Measurements from ENCODE around the gene AFF2. TPM values are rescaled to one million over a fixed set of nuclear protein-coding genes. Genes with fewer than 3 reads are reported as not detected.

Gene AFF2
- total RNA-seq, 1 experiment from 2014 or later, result 0.05 TPM

DNA sequence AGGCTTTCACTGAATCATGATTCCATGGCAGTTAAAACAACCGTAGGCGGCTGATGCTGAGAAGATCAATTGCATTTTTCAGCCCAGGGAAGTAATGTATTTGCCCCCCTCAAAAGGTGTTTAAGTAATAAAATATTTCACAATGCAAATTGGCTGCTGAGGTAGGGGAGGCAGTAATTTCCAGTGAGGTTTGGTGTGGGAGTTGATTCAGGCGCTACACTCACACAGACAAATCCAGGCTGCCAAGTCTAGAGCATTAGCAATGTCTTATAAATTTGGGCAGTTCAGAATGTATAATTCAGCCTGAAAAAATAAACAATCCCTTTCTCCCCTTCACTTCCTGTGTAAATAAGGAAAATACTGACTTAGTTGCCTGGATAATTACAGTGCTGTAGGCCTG lies 543.0 kb downstream of the AFF2 start:
- intact Hi-C loops (cut with micrococcal nuclease), result no loop called here
- RAD21 ChIA-PET (ENCODE audit: low non-redundant PET in 1 of 2, low total read pairs in 2 of 2, uncharacterized antibody in 2 of 2, unreplicated experiment in 2 of 2), result no interaction called here
- Histone ChIP-seq H3K9me2 (ENCODE audit: insufficient read depth) (no peaks in the 10 kb centered on the region), H3K27me3 (ENCODE audit: insufficient read depth, low read length) (no peaks in the 10 kb centered on the region), H3K9ac (ENCODE audit: low read length) (no peak overlapping the region), H3K79me2 (ENCODE audit: insufficient read depth, low read length) (no peaks in the 10 kb centered on the region), H3K4me3 (replicated peaks in 1 of 2; ENCODE audit: low read depth in 1 of 2, low read length in 2 of 2) (no peak overlapping the region), H3K4me2 (ENCODE audit: low read length) (no peak overlapping the region), H3K36me3 (ENCODE audit: control insufficient read depth in 1 of 2, insufficient read depth in 2 of 2, low read length in 2 of 2) (no peaks in the 10 kb centered on the region), H3K4me1 (ENCODE audit: control insufficient read depth in 1 of 2, insufficient read depth in 2 of 2, low read length in 2 of 2) (no peaks in the 10 kb centered on the region), H2AFZ (ENCODE audit: low read depth, low read length, poor library complexity, severe bottlenecking) (no peak overlapping the region), H3K9me3 (ENCODE audit: control insufficient read depth in 1 of 2, insufficient read depth in 1 of 2, low read depth in 1 of 2, low read length in 2 of 2) (no peaks in the 10 kb centered on the region), H4K20me1 (ENCODE audit: insufficient read depth) (no peaks in the 10 kb centered on the region), H3K27ac (ENCODE audit: low read depth, low read length) (no peak overlapping the region)
- TF ChIP-seq SIN3A (IDR thresholded peaks at IDR 0.05; ENCODE audit: low read depth), result no peak
- TF ChIP-seq POLR2AphosphoS5 (IDR thresholded peaks at IDR 0.05; ENCODE audit: low read depth, low read length), result no peak
- no peak for TF ChIP-seq REST (IDR thresholded peaks at IDR 0.05; ENCODE audit: low read depth)
- TF ChIP-seq SRF (IDR thresholded peaks at IDR 0.05; ENCODE audit: low read depth), result no peak
- no peak for TF ChIP-seq POLR2A (IDR thresholded peaks at IDR 0.05; ENCODE audit: borderline replicate concordance, extremely low read depth, insufficient read depth, insufficient read length)
- TF ChIP-seq FOSL1 (IDR thresholded peaks at IDR 0.05; ENCODE audit: low read depth), result no peak
- TF ChIP-seq, protein P1, sequence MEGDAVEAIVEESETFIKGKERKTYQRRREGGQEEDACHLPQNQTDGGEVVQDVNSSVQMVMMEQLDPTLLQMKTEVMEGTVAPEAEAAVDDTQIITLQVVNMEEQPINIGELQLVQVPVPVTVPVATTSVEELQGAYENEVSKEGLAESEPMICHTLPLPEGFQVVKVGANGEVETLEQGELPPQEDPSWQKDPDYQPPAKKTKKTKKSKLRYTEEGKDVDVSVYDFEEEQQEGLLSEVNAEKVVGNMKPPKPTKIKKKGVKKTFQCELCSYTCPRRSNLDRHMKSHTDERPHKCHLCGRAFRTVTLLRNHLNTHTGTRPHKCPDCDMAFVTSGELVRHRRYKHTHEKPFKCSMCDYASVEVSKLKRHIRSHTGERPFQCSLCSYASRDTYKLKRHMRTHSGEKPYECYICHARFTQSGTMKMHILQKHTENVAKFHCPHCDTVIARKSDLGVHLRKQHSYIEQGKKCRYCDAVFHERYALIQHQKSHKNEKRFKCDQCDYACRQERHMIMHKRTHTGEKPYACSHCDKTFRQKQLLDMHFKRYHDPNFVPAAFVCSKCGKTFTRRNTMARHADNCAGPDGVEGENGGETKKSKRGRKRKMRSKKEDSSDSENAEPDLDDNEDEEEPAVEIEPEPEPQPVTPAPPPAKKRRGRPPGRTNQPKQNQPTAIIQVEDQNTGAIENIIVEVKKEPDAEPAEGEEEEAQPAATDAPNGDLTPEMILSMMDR (IDR thresholded peaks at IDR 0.05 in 2 of 3, conservative IDR thresholded peaks at IDR 0.05 in 1 of 3; ENCODE audit: borderline replicate concordance in 1 of 3, insufficient read depth in 1 of 3, low read depth in 2 of 3, low read length in 2 of 3), result no peak
- no peak for TF ChIP-seq TCF7L2 (IDR thresholded peaks at IDR 0.05; ENCODE audit: borderline replicate concordance, extremely low read depth, insufficient read depth, insufficient read length)
- TF ChIP-seq SP1 (IDR thresholded peaks at IDR 0.05; ENCODE audit: low read depth), result no peak
- TF ChIP-seq EGR1 (IDR thresholded peaks at IDR 0.05; ENCODE audit: low read depth), result no peak
- TF ChIP-seq CBX3 (IDR thresholded peaks at IDR 0.05; ENCODE audit: low read depth), result no peak
- TF ChIP-seq, protein P2, sequence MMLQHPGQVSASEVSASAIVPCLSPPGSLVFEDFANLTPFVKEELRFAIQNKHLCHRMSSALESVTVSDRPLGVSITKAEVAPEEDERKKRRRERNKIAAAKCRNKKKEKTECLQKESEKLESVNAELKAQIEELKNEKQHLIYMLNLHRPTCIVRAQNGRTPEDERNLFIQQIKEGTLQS (IDR thresholded peaks at IDR 0.05), result no peak
- TF ChIP-seq, protein P3, sequence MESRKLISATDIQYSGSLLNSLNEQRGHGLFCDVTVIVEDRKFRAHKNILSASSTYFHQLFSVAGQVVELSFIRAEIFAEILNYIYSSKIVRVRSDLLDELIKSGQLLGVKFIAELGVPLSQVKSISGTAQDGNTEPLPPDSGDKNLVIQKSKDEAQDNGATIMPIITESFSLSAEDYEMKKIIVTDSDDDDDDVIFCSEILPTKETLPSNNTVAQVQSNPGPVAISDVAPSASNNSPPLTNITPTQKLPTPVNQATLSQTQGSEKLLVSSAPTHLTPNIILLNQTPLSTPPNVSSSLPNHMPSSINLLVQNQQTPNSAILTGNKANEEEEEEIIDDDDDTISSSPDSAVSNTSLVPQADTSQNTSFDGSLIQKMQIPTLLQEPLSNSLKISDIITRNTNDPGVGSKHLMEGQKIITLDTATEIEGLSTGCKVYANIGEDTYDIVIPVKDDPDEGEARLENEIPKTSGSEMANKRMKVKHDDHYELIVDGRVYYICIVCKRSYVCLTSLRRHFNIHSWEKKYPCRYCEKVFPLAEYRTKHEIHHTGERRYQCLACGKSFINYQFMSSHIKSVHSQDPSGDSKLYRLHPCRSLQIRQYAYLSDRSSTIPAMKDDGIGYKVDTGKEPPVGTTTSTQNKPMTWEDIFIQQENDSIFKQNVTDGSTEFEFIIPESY (IDR thresholded peaks at IDR 0.05; ENCODE audit: extremely low read depth, insufficient replicate concordance, low read length), result no peak
- TF ChIP-seq CEBPB (IDR thresholded peaks at IDR 0.05; ENCODE audit: low read depth), result no peak
- no peak for TF ChIP-seq ELF1 (IDR thresholded peaks at IDR 0.05; ENCODE audit: borderline replicate concordance, low read depth)
- TF ChIP-seq EZH2phosphoT487 (IDR thresholded peaks at IDR 0.05; ENCODE audit: borderline replicate concordance), result no peak
- DNase-seq (ENCODE audit: low read depth, low spot score) (no peak), ATAC-seq (no peak)
- BruUV-seq (replicated peaks), result no TSS peak
- POLR2A ChIA-PET, result no interaction called here
- CTCF ChIA-PET, result no interaction called here

Data from HCT116 (cell line).